BJ (cell line): ENCODE results near the gene RETN. TPM values are rescaled to one million over a fixed set of nuclear protein-coding genes. Genes with fewer than 3 reads are reported as not detected.

Experiments
- CTCF ChIA-PET: fragments of 350-600 bp; formaldehyde crosslinking; extraction: SDS; loops from one replicate; lab custom pipeline; 2021; ENCODE audit warnings: antibody characterized with exemption, inconsistent platforms; lab: Yijun Ruan, JAX
- POLR2A ChIA-PET: fragments of 300-600 bp; sonication (Branson Sonifier 250); formaldehyde crosslinking; extraction: SDS; loops from one replicate; lab custom pipeline; 2021; ENCODE audit warnings: antibody characterized with exemption; lab: Charles Lee
- DNase-seq: peaks from one replicate; pipeline ENCODE4 v3.0.0-alpha.2; 2011; ENCODE audit warnings: low read depth
- H3K27me3 ChIP-seq: 2 replicates; pipeline ENCODE4 v1.6.0; 2011; ENCODE audit warnings: low read length; ENCODE audit not compliant: control insufficient read depth, insufficient read depth
- H3K36me3 ChIP-seq: 2 replicates; pipeline ENCODE4 v1.5.1; 2011; ENCODE audit warnings: low read length; ENCODE audit not compliant: control insufficient read depth, insufficient read depth
- H3K4me3 ChIP-seq: 2 replicates; pipeline ENCODE4 v1.5.1; 2011; ENCODE audit warnings: low read depth, mild to moderate bottlenecking, control low read depth, low read length
- polyA plus RNA-seq: library from polyadenylated mRNA; depleted of rRNA; stranded (reverse); fragments of >200 nt; gene quantifications from 2 replicates; pipeline ENCODE4 v1.2.3, GENCODE V29; 2011
- TF ChIP-seq, protein P1 (sequence below): IDR thresholded peaks from 2 replicates; pipeline ENCODE4 v1.5.1; 2011; ENCODE audit warnings: low read depth, mild to moderate bottlenecking, control low read depth, inconsistent platforms, low read length, moderate library complexity; ENCODE audit not compliant: insufficient read depth

Gene RETN
- polyA plus RNA-seq, 1 experiment: not detected

DNA sequence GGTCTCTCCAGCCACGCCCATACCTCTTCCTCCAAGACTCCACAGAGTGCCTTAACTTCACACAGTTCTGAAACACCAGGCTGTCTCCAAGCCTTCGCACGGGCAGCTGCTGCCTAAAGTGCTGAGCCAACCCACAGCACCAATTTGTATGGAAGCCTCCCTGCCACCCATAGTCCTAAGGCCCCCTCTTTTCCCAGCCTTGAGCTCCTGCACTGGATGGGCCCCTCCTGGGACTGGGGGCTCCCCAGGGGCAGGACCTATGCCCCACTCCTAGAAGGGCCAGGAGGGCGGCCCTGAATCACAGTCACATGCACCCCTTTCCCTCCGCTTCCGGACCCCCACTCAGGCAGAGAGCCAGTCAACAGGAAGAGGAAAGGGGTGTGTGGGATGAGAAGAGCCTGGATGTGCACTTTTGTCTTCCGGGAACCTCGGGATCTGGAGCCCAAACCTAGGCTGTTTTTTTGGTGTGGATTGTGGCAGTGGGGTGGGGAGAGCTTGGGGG is 38.2 kb downstream of the RETN start:
- DNase-seq: no peak
- Histone ChIP-seq H3K36me3 (no peaks in the 10 kb centered on the region), H3K27me3 (no peaks in the 10 kb centered on the region; the same call in 1 of the 2 replicates), H3K4me3 (no peak overlapping the region)
- TF ChIP-seq, protein P1, sequence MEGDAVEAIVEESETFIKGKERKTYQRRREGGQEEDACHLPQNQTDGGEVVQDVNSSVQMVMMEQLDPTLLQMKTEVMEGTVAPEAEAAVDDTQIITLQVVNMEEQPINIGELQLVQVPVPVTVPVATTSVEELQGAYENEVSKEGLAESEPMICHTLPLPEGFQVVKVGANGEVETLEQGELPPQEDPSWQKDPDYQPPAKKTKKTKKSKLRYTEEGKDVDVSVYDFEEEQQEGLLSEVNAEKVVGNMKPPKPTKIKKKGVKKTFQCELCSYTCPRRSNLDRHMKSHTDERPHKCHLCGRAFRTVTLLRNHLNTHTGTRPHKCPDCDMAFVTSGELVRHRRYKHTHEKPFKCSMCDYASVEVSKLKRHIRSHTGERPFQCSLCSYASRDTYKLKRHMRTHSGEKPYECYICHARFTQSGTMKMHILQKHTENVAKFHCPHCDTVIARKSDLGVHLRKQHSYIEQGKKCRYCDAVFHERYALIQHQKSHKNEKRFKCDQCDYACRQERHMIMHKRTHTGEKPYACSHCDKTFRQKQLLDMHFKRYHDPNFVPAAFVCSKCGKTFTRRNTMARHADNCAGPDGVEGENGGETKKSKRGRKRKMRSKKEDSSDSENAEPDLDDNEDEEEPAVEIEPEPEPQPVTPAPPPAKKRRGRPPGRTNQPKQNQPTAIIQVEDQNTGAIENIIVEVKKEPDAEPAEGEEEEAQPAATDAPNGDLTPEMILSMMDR: no peak
- CTCF ChIA-PET: no interaction called here
- POLR2A ChIA-PET: no interaction called here

DNA sequence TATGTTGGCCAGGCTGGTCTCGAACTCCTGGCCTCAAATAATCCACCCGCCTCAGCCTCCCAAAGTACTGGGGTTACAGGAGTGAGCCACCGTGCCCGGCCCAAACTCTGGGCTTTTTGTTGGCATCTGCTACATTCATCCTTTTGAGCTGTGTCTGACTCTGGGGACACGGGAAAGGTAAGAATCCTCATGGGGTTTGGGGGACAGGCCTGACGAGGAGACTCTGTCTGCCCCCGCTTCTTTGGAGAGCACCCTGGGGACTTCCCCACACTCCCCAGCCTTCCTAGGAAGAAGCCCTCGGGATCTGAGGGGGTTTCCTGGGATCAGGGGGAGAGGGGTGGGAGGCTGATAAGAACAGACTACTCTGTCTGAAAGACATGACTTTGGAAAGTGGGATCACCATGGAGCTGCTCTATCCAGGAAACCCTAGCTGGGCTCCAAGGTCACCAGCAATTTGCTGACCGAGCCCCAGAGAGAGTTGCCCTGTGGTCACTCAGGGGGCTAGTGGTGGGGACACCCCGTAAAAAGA is 41.1 kb downstream of the RETN start:
- H3K4me3 ChIP-seq: no peak overlapping the region
- CTCF ChIA-PET: interaction anchor here (1.0 kb wide), 1 partner anchor 29 kb away, joined by 3 read pairs; the partner anchor contains the start of gene TRAPPC5
- TF ChIP-seq, protein P1: no peak
- POLR2A ChIA-PET: no interaction called here
- DNase-seq: no peak
- no peaks in the 10 kb centered on the region for H3K36me3 ChIP-seq
- no peaks in the 10 kb centered on the region; the same call in 1 of the 2 replicates for H3K27me3 ChIP-seq

DNA sequence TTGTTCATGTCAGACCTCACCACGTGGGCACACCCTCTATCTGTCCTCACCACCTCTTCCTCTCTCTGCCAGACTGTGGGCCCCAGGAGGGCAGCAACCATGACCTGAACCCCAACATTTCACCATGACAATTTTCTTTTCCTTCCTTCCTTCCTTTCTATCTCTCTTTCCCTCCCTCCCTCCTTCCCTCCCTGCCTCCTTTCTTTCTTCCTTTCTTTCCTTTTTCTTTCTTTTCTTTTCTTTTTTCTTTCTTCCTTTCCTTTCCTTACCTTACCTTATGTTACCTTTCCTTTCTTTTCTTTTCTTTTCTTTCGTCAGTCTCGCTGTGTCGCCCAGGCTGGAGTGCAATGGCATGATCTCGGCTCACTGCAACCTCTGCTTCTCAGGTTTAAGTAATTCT is 41.8 kb downstream of the RETN start:
- H3K36me3 ChIP-seq: no peaks in the 10 kb centered on the region
- ChIA-PET CTCF (interaction anchor here (1.0 kb wide), 1 partner anchor 30 kb away, joined by 3 read pairs; the partner anchor contains the start of gene TRAPPC5), POLR2A (no interaction called here)
- H3K4me3 ChIP-seq: no peak overlapping the region
- DNase-seq: no peak
- H3K27me3 ChIP-seq: no peaks in the 10 kb centered on the region; the same call in 1 of the 2 replicates
- TF ChIP-seq, protein P1: no peak

DNA sequence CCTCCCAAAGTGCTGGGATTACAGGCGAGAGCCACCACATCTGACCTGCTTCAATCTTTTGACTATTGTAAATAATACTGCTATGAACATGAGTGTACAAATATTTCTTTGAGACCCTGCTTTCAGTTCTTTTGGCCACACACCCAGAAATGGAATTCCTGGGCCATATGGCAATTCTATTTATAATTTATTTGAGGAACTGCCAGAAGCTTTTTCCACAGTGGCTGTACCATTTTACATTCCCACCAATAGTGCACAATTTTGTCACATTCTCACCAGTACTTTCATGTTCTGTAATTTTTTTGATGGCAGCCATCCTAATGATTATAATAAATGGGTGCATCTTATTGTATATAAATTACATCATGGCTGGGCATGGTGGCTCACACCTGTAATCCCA is 46.8 kb downstream of the RETN start:
- H3K4me3 ChIP-seq: no peak overlapping the region
- H3K27me3 ChIP-seq: no peaks in the 10 kb centered on the region
- no peaks in the 10 kb centered on the region for H3K36me3 ChIP-seq
- TF ChIP-seq, protein P1: no peak
- no peak for DNase-seq
- CTCF ChIA-PET: no interaction called here
- POLR2A ChIA-PET: no interaction called here

DNA sequence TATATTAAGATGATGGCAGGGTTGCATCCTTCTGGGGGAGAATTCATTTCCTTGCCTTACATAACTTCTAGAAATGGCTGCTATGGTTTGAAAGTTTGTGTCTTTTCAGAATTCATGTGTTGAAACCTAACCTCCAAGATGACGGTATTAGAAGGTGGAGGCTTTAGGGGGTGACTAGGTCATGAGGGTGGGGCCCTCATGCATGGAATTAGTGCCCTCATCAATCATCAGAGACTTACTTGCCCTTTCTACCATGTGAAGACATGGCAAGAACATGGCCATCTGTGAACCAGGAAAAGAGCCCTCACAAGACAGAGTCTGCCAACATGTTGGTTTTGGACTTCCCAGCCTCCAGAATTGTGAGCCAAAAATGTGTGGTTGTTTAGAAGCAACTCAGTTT is 47.9 kb downstream of the RETN start:
- no peaks in the 10 kb centered on the region for H3K27me3 ChIP-seq
- H3K4me3 ChIP-seq: no peak overlapping the region
- ChIA-PET CTCF (no interaction called here), POLR2A (no interaction called here)
- DNase-seq: no peak
- TF ChIP-seq, protein P1: no peak
- no peaks in the 10 kb centered on the region for H3K36me3 ChIP-seq
